GM12874 (cell line): ENCODE measurements around the gene LDLRAD4.

Experiments
- TF ChIP-seq, protein P1 (sequence below): IDR thresholded peaks from 2 replicates; pipeline ENCODE4 v1.5.1; 2011; ENCODE audit warnings: low read depth, mild to moderate bottlenecking, control low read depth, low read length, moderate library complexity; ENCODE audit not compliant: insufficient read depth

The LDLRAD4 gene

DNA sequence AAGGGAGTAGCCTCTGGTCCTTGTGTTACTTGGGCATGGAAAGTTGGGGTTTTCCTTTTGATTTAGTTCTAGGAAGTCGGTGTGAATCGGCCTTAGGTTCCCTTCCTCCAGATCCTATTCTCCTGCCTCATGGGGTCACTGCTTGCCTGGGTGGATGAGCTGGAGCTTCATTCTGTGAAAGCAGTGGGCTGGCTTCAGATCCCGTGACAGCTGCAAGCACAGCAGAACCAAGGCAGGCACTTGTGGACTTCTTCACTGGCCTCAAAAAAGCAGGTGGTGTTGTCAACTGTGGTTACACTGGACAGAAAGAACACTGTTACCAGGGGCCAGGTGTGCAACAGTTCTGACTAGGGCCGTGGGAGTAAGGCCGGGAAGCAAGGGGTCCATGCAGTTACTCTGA lies 243.4 kb downstream of the LDLRAD4 start:
- TF ChIP-seq, protein P1, sequence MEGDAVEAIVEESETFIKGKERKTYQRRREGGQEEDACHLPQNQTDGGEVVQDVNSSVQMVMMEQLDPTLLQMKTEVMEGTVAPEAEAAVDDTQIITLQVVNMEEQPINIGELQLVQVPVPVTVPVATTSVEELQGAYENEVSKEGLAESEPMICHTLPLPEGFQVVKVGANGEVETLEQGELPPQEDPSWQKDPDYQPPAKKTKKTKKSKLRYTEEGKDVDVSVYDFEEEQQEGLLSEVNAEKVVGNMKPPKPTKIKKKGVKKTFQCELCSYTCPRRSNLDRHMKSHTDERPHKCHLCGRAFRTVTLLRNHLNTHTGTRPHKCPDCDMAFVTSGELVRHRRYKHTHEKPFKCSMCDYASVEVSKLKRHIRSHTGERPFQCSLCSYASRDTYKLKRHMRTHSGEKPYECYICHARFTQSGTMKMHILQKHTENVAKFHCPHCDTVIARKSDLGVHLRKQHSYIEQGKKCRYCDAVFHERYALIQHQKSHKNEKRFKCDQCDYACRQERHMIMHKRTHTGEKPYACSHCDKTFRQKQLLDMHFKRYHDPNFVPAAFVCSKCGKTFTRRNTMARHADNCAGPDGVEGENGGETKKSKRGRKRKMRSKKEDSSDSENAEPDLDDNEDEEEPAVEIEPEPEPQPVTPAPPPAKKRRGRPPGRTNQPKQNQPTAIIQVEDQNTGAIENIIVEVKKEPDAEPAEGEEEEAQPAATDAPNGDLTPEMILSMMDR: no peak

- TF ChIP-seq, protein P1: no peak
Measured at GRCh38 chr18:13462686-13463085, 244.1 kb downstream of the LDLRAD4 start.

DNA sequence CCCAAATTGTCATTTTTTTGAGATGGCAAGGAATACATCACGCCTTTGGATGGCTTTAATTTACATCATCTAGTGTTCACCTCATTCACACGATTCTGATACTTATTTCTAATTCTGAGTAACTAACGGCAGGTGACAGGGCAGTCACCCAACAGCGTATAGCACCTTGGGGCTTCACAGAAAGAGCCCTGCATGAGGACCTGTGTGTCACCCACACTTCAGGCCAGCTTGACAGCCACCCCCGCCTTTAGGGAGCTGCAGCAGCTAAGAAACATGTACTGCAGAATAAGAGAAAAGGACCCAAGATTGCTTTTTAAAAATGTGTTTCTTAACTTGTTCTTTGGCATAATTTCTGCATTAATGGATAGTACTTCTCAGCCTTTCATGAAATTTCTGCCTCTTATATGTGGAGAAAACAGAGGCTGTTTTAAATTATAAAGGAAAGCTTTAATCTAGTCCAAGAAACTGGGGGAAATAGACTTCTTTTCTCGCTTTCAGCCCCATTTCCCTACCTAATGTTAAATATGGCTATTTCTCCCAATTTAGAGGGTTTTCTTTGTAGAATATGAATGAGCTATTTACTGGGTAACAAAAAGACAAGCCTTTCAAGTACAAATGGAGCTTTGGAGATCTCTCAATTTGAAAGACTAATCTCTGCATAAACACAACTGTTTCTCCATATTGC lies 245.1 kb downstream of the LDLRAD4 start:
- TF ChIP-seq, protein P1: no peak

DNA sequence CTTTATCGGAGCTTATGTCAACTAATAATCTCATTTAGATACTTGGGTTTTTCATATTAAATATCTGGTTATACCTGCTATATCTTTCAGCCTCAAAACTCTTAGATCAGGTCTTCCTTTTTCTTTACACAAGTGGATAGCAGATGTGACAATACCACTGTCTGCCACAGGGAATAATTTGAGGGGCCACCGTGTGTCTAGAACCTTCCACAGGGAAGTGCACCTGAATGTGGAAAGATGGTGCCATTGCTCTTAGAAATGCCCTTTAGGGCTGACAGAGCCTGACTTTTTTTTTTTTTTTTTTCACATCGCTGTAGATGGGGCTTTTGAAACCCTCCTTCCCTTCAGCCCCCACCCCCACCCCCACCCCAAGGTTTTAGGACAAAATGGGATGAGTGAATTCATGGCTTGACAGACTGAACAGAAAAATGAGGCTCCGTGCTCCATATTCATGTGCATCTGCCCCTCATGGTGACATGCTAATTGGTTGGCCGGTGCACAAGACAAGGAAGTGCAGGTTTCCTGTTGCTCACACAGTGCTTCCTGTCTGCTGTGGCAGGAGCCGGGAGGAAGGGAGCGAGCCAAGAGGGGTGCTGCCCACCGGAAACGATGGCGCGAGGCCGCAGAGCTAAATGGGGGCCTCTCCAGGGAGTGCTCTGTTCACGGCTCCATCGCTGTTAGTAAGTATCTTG lies 246.0 kb downstream of the LDLRAD4 start:
- TF ChIP-seq, protein P1: no peak

DNA sequence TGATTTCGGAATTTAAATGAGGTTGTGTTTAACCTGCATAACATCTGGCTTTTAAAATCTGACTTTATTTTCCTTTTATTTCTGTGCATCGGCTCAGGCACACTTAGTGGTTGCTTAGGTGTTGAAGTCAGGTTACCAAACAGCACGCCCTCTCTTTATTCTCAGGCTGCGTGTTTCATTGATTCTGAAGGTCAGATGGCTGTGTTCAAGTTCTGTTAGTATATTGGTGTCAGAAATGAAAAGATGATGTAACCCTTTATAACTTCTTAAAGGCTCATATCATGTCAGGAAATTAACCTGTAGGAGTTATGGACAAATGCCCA lies 246.5 kb downstream of the LDLRAD4 start:
- TF ChIP-seq, protein P1: no peak

- TF ChIP-seq, protein P1: no peak
Measured at GRCh38 chr18:13465476-13465875, 246.9 kb downstream of the LDLRAD4 start.

DNA sequence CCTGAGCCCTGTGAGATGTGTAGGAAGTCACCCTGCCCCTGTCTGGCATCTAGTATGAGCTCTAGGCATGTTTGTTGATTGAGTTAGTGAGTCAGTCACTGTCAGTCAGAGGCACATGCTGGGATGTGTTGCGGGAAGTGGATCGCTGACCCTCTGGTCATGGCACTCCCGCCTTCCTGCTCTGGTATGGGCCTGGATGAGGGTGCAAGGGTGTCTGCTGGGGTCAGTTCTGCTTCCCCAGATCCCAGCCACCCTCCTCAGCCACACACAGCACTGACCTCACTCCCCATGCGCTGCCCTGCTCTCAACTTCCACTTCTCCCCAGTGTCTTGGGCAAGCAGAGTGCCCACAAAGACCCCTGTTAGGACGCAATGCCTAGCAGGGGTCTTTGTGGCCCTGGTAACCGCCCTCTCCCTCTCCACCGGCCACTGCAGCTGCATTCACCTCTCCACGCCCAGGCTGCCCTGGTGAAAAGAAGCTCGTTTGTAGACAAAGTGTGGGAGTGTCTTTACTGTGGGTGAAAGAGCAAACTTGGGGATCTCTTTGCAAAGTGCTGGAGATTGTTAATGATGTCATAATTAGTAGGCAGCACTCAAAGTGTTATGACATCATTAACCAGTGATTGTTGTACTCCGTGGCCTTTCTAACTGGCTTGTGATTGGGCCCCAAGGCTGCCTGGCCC lies 252.1 kb downstream of the LDLRAD4 start:
- TF ChIP-seq, protein P1: no peak
